ENCODE results near the gene ZNF320. TPM values are rescaled to one million over a fixed set of nuclear protein-coding genes. Genes with fewer than 3 reads are reported as not detected.
"Not testable (repeated sequence)": the region's sequence is repeated elsewhere in the genome, so short reads cannot be mapped to it uniquely, and the experiment has no call there.

The ZNF320 gene
- total RNA-seq (22.9 TPM), polyA plus RNA-seq (9.7 TPM)

GRCh38 chr19:52897138-52897935 is at the start of gene ZNF320:
Gene ZNF320, minus strand, starts transcription at chr19:52897635. Its CDS starts 7,380 bp downstream, at chr19:52890255.
- H3K4me1 ChIP-seq (ENCODE audit: insufficient read depth) = no peaks in the 10 kb centered on the region
- WGBS = under 1% methylated on average over 56 of the region's 56 CpGs
- peak; percentile 87 for DNase-seq (ENCODE audit: extremely low spot score)
- no peaks in the 10 kb centered on the region for H3K36me3 ChIP-seq (ENCODE audit: insufficient read depth)
- peak within 1 kb of the TSS; percentile 88 for H3K27ac ChIP-seq (ENCODE audit: low read depth)
- H3K4me3 ChIP-seq (ENCODE audit: low read depth, low read length) = peak within 1 kb of the TSS; percentile 72

- no peak overlapping the region for H3K27ac ChIP-seq (ENCODE audit: low read depth)
- no peak for DNase-seq (ENCODE audit: extremely low spot score)
- H3K4me1 ChIP-seq (ENCODE audit: insufficient read depth) = no peaks in the 10 kb centered on the region
- 21% methylated on average over 38 of the region's 39 CpGs for WGBS
- no peak overlapping the region for H3K4me3 ChIP-seq (ENCODE audit: low read depth, low read length)
- peaks cover 2% of the 10 kb centered on the region for H3K36me3 ChIP-seq (ENCODE audit: insufficient read depth)
These were observed 49.2 kb upstream of the ZNF320 start for GRCh38 chr19:52946322-52947310.

GRCh38 chr19:52945652-52946321 is 48.4 kb upstream of the ZNF320 start:
- WGBS = 44% methylated on average over 24 of the region's 24 CpGs
- Histone ChIP-seq H3K4me3 (ENCODE audit: low read depth, low read length) (no peak overlapping the region), H3K4me1 (ENCODE audit: insufficient read depth) (no peaks in the 10 kb centered on the region), H3K36me3 (ENCODE audit: insufficient read depth) (peaks cover 2% of the 10 kb centered on the region), H3K27ac (ENCODE audit: low read depth) (peak overlapping the region; percentile 35)
- no peak for DNase-seq (ENCODE audit: extremely low spot score)

- H3K36me3 ChIP-seq (ENCODE audit: insufficient read depth) = not testable (repeated sequence)
These were observed 47.5 kb upstream of the ZNF320 start for GRCh38 chr19:52944703-52945493.

GRCh38 chr19:52943884-52944643 is 46.6 kb upstream of the ZNF320 start:
- Histone ChIP-seq H3K4me1 (ENCODE audit: insufficient read depth) (no peaks in the 10 kb centered on the region), H3K36me3 (ENCODE audit: insufficient read depth) (no peaks in the 10 kb centered on the region), H3K4me3 (ENCODE audit: low read depth, low read length) (no peak overlapping the region), H3K27ac (ENCODE audit: low read depth) (no peak overlapping the region)
- WGBS = 69% methylated on average over 17 of the region's 17 CpGs
- DNase-seq (ENCODE audit: extremely low spot score) = no peak

More at GRCh38 chr19:52944703-52945493, 47.5 kb upstream of the ZNF320 start:
- 57% methylated on average over 17 of the region's 17 CpGs for WGBS
- peak; percentile 49 for DNase-seq (ENCODE audit: extremely low spot score)
- H3K4me1 ChIP-seq (ENCODE audit: insufficient read depth); H3K27ac ChIP-seq (ENCODE audit: low read depth); H3K4me3 ChIP-seq (ENCODE audit: low read depth, low read length): not testable (repeated sequence)

- 60% methylated on average over 29 of the region's 29 CpGs for WGBS
- Histone ChIP-seq H3K4me3 (ENCODE audit: low read depth, low read length) (peak overlapping the region; percentile 69), H3K36me3 (ENCODE audit: insufficient read depth) (no peaks in the 10 kb centered on the region), H3K27ac (ENCODE audit: low read depth) (peak overlapping the region; percentile 11), H3K4me1 (ENCODE audit: insufficient read depth) (no peaks in the 10 kb centered on the region)
- no peak for DNase-seq (ENCODE audit: extremely low spot score)
These were observed 45.9 kb upstream of the ZNF320 start for GRCh38 chr19:52943134-52943883.

- Histone ChIP-seq H3K4me3 (ENCODE audit: low read depth, low read length) (peak overlapping the region; percentile 69), H3K36me3 (ENCODE audit: insufficient read depth) (no peaks in the 10 kb centered on the region), H3K4me1 (ENCODE audit: insufficient read depth) (no peaks in the 10 kb centered on the region), H3K27ac (ENCODE audit: low read depth) (peak overlapping the region; percentile 88)
- DNase-seq (ENCODE audit: extremely low spot score) = peak; percentile 70
- under 1% methylated on average over 43 of the region's 43 CpGs for WGBS
These were observed 45.1 kb upstream of the ZNF320 start for GRCh38 chr19:52942386-52943133.

GRCh38 chr19:52941941-52942385 is 44.5 kb upstream of the ZNF320 start:
- H3K4me1 ChIP-seq (ENCODE audit: insufficient read depth) = no peaks in the 10 kb centered on the region
- H3K27ac ChIP-seq (ENCODE audit: low read depth) = peak overlapping the region; percentile 88
- under 1% methylated on average over 26 of the region's 26 CpGs for WGBS
- H3K36me3 ChIP-seq (ENCODE audit: insufficient read depth) = no peaks in the 10 kb centered on the region
- H3K4me3 ChIP-seq (ENCODE audit: low read depth, low read length) = peak overlapping the region; percentile 69
- DNase-seq (ENCODE audit: extremely low spot score) = no peak

GRCh38 chr19:52941523-52941922 is 44.1 kb upstream of the ZNF320 start:
- WGBS = 39% methylated on average over 2 of the region's 2 CpGs
- H3K36me3 ChIP-seq (ENCODE audit: insufficient read depth); H3K4me1 ChIP-seq (ENCODE audit: insufficient read depth); DNase-seq (ENCODE audit: extremely low spot score); H3K27ac ChIP-seq (ENCODE audit: low read depth): not testable (repeated sequence)
- H3K4me3 ChIP-seq (ENCODE audit: low read depth, low read length) = peak overlapping the region; percentile 69

GRCh38 chr19:52940905-52941304 is 43.5 kb upstream of the ZNF320 start:
- H3K4me3 ChIP-seq (ENCODE audit: low read depth, low read length); H3K36me3 ChIP-seq (ENCODE audit: insufficient read depth); H3K27ac ChIP-seq (ENCODE audit: low read depth); DNase-seq (ENCODE audit: extremely low spot score); H3K4me1 ChIP-seq (ENCODE audit: insufficient read depth): not testable (repeated sequence)
- WGBS = 83% methylated on average over 5 of the region's 5 CpGs

- WGBS = 67% methylated on average over 5 of the region's 5 CpGs
- H3K36me3 ChIP-seq (ENCODE audit: insufficient read depth) = no peaks in the 10 kb centered on the region
- no peak overlapping the region for H3K4me3 ChIP-seq (ENCODE audit: low read depth, low read length)
- peak; percentile 80 for DNase-seq (ENCODE audit: extremely low spot score)
- no peak overlapping the region for H3K27ac ChIP-seq (ENCODE audit: low read depth)
- H3K4me1 ChIP-seq (ENCODE audit: insufficient read depth) = no peaks in the 10 kb centered on the region
These were observed 41.3 kb upstream of the ZNF320 start for GRCh38 chr19:52938761-52939160.
